K562 (cell line): ENCODE measurements around the gene MLN.

ENCODE experiments used
- CHD1 ChIP-seq: fragments of 200-600 bp; sonication (generic); IDR thresholded peaks from one replicate; pipeline ENCODE4 v1.6.1; 2012; ENCODE audit warnings: mild to moderate bottlenecking, moderate library complexity, low read length, inconsistent platforms
- ELK3 ChIP-seq: fragments of 450-650 bp; formaldehyde crosslinking; IDR thresholded peaks from 2 replicates; pipeline ENCODE4 v1.4.0; 2020; ENCODE audit warnings: mild to moderate bottlenecking
- EZH2 ChIP-seq: IDR thresholded peaks from 2 replicates; pipeline ENCODE4 v1.6.1; 2012; ENCODE audit warnings: low read depth, mild to moderate bottlenecking, inconsistent platforms, low read length, borderline replicate concordance
- HMG20B ChIP-seq: fragments of 250-450 bp; sonication (Bioruptor Pico); IDR thresholded peaks from 2 replicates; pipeline ENCODE4 v1.5.0; 2021; ENCODE audit warnings: mild to moderate bottlenecking
- MTA2 ChIP-seq: fragments of 450-650 bp; IDR thresholded peaks from 2 replicates; pipeline ENCODE4 v1.6.1; 2016; ENCODE audit warnings: low read depth
- ZNF274 ChIP-seq: IDR thresholded peaks from 2 replicates; pipeline ENCODE4 v1.6.1; 2011; ENCODE audit warnings: low read depth, mild to moderate bottlenecking, low read length, moderate library complexity, borderline replicate concordance

DNA sequence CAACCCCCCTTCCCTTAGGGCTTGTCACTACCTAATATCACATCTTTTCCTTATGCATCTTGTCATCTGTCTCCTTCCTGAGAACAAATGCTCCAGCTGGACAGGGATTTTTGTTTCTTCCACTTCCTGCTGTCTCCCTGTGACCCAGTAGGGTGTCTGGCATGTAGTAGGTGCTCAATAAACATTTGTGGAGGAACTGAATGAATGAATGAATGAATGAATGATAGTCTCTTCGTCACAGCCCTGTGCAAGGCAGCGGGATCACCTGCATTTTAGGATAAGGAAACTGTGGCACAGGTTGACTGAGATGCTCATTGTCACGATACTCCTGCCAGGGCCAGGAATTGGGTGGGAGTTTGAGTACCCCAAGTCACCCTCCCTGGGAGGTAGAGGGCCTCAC is 29.0 kb downstream of the MLN start:
- no peak for TF ChIP-seq EZH2
- no peak for TF ChIP-seq CHD1
- TF ChIP-seq ELK3 (CRISPR knock-in tag) = no peak
- TF ChIP-seq ZNF274 = no peak
- TF ChIP-seq MTA2 = no peak
- no peak for TF ChIP-seq HMG20B (CRISPR knock-in tag)
